SW 1271 (cell line): ENCODE data around the gene VSIR.

Experiments used
- DNase-seq, 2 experiments: peaks; one replicate each; lab custom pipeline; 2025; lab: John Stamatoyannopoulos, UW

Gene VSIR

GRCh38 chr10:71806704-71807556 lies 33.6 kb upstream of the VSIR start:
- DNase-seq = no peak

- no peak for DNase-seq
Observed at GRCh38 chr10:71805776-71806703, 32.7 kb upstream of the VSIR start.

- DNase-seq = no peak
Observed at GRCh38 chr10:71804077-71804476, 30.8 kb upstream of the VSIR start.

- no peak for DNase-seq
Observed at GRCh38 chr10:71802715-71803488, 29.6 kb upstream of the VSIR start.

GRCh38 chr10:71802235-71802634 lies 28.9 kb upstream of the VSIR start:
- DNase-seq = no peak

GRCh38 chr10:71801361-71801760 lies 28.0 kb upstream of the VSIR start:
- DNase-seq = no peak

GRCh38 chr10:71799608-71800453 lies 26.5 kb upstream of the VSIR start:
- DNase-seq = no peak

GRCh38 chr10:71799112-71799511 lies 25.8 kb upstream of the VSIR start:
- DNase-seq = no peak

GRCh38 chr10:71798308-71798624 lies 24.9 kb upstream of the VSIR start:
- no peak for DNase-seq

- DNase-seq = no peak
Observed at GRCh38 chr10:71797533-71798307, 24.4 kb upstream of the VSIR start.

- DNase-seq = no peak
Observed at GRCh38 chr10:71796749-71797405, 23.6 kb upstream of the VSIR start.

- DNase-seq = no peak
Observed at GRCh38 chr10:71795248-71795647, 21.9 kb upstream of the VSIR start.

- no peak for DNase-seq
Observed at GRCh38 chr10:71790749-71791440, 17.6 kb upstream of the VSIR start.

- DNase-seq = no peak
Observed at GRCh38 chr10:71789871-71790270, 16.6 kb upstream of the VSIR start.

GRCh38 chr10:71788954-71789353 lies 15.6 kb upstream of the VSIR start:
- no peak for DNase-seq

GRCh38 chr10:71784679-71785272 lies 11.5 kb upstream of the VSIR start:
- DNase-seq = no peak

GRCh38 chr10:71783917-71784678 lies 10.8 kb upstream of the VSIR start:
- DNase-seq = no peak

- no peak for DNase-seq
Observed at GRCh38 chr10:71782917-71783490, 9.7 kb upstream of the VSIR start.
